ENCODE data around the gene XAF1. TPM values are rescaled to one million over a fixed set of nuclear protein-coding genes. Genes with fewer than 3 reads are reported as not detected.

XAF1 gene
- total RNA-seq, 2 donors from 2014 or later = 4.2 to 4.6 TPM

- no peak overlapping the region for H3K27ac ChIP-seq
- no peak for ATAC-seq
- H3K36me3 ChIP-seq (replicated peaks in 1 of 2; ENCODE audit: insufficient read depth in 1 of 2, low read depth in 2 of 2) = no peaks in the 10 kb centered on the region
- H3K4me3 ChIP-seq = no peak overlapping the region
- H3K9me3 ChIP-seq = no peaks in the 10 kb centered on the region
- no peaks in the 10 kb centered on the region for H3K4me1 ChIP-seq
- no peak for DNase-seq
- no peak for TF ChIP-seq CTCF (IDR thresholded peaks at IDR 0.05)
- no peak for TF ChIP-seq POLR2A (IDR thresholded peaks at IDR 0.05)
- WGBS, 2 donors = 65 to 68% methylated on average over 5 of the region's 5 CpGs
- no peaks in the 10 kb centered on the region for H3K27me3 ChIP-seq
- intact Hi-C loops (cut with DNase I) = no loop called here
These were observed 38.1 kb downstream of the XAF1 start for GRCh38 chr17:6793748-6794493.

DNA sequence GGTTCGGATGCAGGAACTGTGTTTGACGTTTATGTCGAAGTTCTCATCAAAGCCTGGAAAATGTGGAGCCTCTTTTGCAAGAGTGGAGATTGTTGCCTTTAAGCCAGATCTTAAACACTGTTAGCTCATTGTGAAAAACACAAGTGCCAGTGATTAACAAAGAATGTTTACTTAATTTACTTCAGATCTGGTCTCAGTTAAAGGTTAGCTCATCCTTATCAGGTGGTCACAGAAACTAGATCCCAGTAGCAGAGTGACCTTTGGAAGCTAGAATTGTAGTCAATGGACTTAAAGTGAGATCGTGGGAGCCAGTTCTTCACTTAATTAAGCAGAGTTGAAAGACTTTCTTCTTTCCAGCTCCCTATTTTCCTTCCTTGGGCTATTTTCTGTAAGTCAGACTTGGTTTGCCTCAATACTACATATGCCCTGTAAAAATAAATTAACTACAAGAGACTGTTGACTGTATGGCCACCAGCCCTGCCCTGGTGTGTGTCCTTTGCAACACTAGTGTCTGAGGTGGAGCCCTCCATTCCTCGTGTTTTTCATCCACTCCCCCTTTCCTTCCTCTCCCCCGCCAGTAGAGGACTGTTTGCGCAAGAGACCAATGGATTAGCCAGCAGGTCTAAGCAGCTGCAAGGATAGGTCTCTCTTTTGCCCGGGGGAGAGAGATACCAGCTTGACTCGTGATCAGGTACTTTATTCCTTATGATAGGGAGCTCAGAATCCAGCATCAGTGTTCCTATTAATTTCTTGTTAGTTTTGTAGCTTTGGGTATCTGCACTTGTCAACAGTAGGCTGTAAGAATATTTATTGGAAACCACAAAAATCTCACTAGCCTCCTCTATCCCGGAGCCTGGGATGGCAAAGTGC is 40.4 kb downstream of the XAF1 start:
- no peaks in the 10 kb centered on the region for H3K4me1 ChIP-seq
- H3K27ac ChIP-seq = no peak overlapping the region
- no peak overlapping the region for H3K4me3 ChIP-seq
- H3K27me3 ChIP-seq = no peaks in the 10 kb centered on the region
- intact Hi-C loops (cut with DNase I) = no loop called here
- H3K9me3 ChIP-seq = no peaks in the 10 kb centered on the region
- no peak for TF ChIP-seq CTCF (IDR thresholded peaks at IDR 0.05)
- TF ChIP-seq POLR2A (IDR thresholded peaks at IDR 0.05) = no peak
- DNase-seq (no peak), ATAC-seq (no peak)
- no peaks in the 10 kb centered on the region for H3K36me3 ChIP-seq (replicated peaks in 1 of 2; ENCODE audit: insufficient read depth in 1 of 2, low read depth in 2 of 2)
- 35% methylated on average over 10 of the region's 10 CpGs for WGBS, 2 donors

GRCh38 chr17:6796887-6797490 is 41.1 kb downstream of the XAF1 start:
- TF ChIP-seq POLR2A (IDR thresholded peaks at IDR 0.05) (no peak), CTCF (IDR thresholded peaks at IDR 0.05) (no peak)
- DNase-seq = no peak
- Histone ChIP-seq H3K9me3 (no peaks in the 10 kb centered on the region), H3K27ac (no peak overlapping the region), H3K27me3 (no peaks in the 10 kb centered on the region), H3K36me3 (replicated peaks in 1 of 2; ENCODE audit: insufficient read depth in 1 of 2, low read depth in 2 of 2) (no peaks in the 10 kb centered on the region), H3K4me3 (no peak overlapping the region), H3K4me1 (no peaks in the 10 kb centered on the region)
- ATAC-seq = no peak
- 81 to 82% methylated on average over 2 of the region's 2 CpGs for WGBS, 2 donors
- intact Hi-C loops (cut with DNase I) = no loop called here

GRCh38 chr17:6797718-6798351 is 42.0 kb downstream of the XAF1 start:
- intact Hi-C loops (cut with DNase I) = no loop called here
- Histone ChIP-seq H3K9me3 (no peaks in the 10 kb centered on the region), H3K36me3 (replicated peaks in 1 of 2; ENCODE audit: insufficient read depth in 1 of 2, low read depth in 2 of 2) (no peaks in the 10 kb centered on the region), H3K27ac (no peak overlapping the region), H3K4me1 (no peaks in the 10 kb centered on the region), H3K27me3 (no peaks in the 10 kb centered on the region), H3K4me3 (no peak overlapping the region)
- DNase-seq (no peak), ATAC-seq (no peak)
- TF ChIP-seq POLR2A (IDR thresholded peaks at IDR 0.05) (no peak), CTCF (IDR thresholded peaks at IDR 0.05) (no peak)
- WGBS, 2 donors = 58 to 64% methylated on average over 8 of the region's 8 CpGs

All from body of pancreas (tissue), 4 donors.